Stimulated activated CD4-positive, alpha-beta T cell treated with anti-CD3 and anti-CD28 coated beads, TNF-alpha, amount 100 ng/mL, for 24 hours (primary cell): ENCODE measurements around the gene AADAT.

Experiments
- DNase-seq, 3 experiments: peaks; one replicate each; pipeline ENCODE4 v3.0.0-alpha.2; 2020; ENCODE audit warnings: low read depth in 3 of 3

AADAT gene

DNA sequence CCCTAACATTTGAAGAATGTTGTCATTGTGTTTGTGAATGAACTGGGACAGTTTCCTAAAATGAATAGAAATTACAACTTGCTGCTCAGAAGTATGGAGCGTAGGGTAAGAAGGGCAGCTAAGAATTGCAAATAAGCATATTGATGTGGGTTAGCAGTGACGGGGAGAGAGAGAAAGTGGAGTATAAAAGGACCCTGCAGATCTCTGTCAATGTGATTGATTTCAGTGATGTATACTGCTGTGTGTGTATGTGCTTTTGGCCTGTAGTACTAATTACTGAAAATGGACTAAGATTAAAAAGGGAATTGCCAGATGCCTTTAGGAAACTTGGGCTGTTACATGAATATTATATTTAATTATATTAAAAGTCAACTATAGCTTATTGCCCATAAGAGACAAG lies 55.8 kb downstream of the AADAT start:
- no peak for DNase-seq

DNA sequence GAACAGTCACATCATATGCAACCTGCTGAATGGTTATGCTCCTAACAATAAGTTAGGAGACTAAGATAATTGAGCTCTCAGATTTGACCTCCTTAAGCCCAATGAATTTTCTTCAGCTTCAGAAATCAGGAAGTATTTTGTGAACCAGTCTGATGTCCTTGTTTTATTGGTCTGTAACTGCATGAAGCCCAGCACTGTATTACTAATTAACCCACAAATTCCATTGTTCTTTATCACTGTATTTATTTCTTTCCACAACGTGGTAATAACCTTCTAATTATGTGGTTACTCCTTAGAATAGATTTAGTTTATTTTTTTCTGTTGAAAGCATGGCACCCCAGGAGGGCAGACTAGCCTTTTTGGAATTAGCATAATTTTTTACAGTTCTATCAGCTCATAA lies 59.6 kb downstream of the AADAT start:
- DNase-seq = no peak

DNA sequence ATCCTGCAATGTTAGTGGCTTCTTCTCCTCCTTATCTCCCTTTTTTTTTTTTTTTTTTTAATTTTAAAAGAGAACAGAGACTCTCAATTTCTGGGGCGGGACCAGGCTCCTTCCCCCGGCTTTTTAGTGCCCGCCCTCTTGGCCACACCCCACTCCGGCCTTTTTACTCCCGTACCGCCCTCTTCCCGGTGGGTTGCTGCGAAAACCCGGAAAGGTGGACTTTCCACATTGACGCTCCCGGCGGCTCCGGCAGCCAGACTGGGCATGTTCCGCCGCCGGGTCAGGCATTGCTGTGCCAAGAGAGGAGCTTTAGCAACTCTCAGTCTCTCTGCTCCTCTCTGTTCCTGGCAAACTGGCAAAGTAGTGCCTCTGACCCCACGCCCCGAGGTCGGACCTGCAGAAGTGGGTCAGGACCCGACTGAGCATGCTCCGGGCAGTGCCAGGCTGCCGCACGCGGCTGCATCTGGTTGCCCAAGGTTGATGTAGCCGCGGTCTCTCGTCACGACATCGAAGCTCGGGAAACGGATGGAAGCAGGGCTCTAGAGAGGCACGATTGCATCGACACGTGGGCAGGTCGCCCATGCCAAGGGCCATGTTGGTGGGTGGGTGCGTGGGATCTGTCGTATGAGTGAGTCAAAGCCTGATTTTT lies 62.5 kb downstream of the AADAT start:
- peak; percentile 75 to 91 (median 79) for DNase-seq

DNA sequence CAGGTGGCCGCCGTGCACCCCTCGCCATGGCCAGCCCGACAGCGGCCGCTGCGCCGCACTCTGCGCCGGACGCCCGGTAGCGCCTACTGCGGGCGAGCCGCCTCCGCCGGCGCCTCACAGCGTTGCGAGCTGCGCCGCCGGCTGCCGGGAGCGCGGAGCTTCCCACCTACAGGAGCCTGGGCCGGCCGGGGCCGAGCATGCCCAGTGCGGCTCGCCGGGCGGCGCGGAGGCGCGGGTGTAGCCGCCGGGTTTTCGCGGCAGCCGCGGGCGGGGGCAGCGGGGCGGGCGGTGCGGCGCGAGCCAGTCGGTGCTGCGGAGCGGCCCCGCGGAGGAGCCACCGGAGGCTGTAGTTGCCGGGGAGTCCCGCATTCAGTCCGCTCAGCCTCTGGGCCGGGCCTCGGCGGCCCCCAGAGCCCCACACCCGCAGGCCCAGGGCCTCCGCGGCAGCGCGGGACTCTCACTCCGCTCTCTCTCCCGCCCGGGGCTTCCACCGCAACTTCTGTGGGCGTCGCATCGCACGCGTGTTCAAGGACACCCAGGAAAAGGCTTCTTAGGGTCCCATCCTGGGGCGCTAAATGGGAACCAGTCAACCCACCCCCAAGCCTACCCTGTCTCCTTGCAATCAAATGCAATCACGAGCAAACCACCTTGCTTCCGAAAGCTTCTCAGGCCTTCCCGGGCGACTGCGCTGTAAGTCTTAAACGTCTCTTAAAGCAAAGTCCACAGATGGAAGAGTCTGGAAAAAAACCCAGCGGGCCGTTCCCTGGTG lies 63.3 kb downstream of the AADAT start, which contains the start of gene MFAP3L:
Gene MFAP3L (minus strand): TSS at position 143 of the 769 bp plus-strand sequence. CDS start 20,518 bp downstream, outside the sequence.
- peak; percentile 58 to 79 (median 76) for DNase-seq

DNA sequence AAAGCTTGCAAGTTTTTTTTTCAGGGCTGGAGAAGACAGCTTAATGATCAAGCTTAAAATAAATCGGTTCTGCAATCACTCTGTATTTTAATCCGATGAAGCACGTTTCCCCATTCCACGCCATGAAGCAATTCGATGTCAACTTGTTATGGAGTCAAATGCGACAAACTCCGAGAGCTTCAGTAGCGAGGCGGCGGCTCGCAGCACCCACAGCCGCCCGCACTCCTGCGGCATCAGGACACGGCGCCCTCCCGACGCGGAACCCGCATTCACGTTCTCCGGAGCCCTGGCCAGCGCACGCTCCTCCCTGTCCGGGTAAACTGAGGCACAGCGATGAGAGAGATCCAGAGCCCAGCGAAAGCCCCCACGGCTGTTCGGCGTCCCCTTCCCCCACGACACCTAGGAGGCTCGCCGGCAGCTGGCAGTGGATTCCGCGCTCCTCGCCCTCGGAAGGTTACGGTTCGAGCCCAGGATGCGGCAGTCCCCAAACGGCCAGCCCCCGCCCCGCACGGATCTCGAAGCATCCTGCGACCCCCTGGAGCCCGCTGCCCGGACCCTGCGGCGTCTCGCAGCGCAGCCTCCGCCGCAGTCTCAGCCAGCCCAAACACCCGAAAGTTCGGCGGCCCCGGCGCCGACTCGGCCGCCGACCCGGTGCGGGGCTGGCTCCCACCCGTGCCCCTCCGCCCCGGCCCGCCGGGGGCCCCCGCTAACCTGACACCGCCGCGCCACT lies 64.1 kb downstream of the AADAT start:
- DNase-seq = peak in 1 of 3 experiments; percentile 9

DNA sequence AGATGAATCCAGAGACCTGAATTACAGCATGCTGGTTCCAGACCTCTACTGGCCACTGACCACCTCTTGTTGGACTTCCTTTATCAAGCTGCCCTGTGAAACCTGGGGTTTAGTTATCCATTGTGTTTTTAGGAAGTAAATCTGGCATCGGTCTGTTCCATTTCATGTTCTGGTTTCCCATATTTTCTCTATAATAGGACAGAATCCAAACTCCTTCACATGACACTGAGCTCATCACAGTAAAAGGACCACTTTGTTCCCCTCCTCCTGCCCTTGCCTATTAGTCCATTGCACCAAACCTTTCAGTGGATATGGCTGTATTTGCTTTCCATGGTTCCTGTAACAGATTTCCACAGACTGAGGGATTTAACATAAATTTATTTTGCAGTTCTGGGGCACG lies 67.5 kb downstream of the AADAT start:
- no peak for DNase-seq

DNA sequence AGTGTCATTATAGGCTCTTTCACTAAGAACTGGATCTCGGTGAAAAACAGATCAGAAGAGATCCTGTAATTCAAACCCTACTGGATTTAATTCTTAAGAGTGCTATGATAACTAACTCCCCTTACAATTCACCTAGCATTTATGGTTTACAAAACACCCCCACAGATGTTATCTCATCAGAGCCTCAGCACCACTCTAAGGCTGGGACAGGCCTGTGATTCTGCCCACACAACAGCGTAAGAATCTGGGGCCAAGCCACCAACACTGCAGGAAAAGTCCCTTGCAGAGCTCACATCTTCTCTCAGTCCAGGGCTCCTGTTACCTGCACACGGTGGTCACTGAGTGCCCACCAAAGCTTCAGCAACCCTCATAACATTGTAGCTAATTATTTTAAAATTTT lies 72.5 kb downstream of the AADAT start:
- no peak for DNase-seq

DNA sequence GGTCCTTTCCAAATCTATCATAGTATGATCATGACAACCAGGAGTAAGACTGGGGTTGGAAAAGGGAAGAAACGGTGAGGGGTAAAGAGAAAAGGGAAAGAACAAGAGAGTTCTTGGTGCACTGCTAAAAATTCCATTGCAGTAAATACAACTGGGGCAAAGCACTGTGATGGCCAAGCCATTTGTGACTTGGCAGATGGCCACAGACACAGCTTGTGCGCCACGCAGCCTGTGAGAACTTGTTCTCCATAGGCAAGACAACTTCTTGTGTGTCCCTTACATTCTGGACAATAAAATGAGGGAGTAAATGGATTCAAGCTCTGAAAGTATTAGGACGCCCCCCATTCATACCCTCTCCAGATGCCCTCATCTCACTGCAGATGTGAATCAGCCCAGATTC lies 74.5 kb downstream of the AADAT start:
- no peak for DNase-seq

DNA sequence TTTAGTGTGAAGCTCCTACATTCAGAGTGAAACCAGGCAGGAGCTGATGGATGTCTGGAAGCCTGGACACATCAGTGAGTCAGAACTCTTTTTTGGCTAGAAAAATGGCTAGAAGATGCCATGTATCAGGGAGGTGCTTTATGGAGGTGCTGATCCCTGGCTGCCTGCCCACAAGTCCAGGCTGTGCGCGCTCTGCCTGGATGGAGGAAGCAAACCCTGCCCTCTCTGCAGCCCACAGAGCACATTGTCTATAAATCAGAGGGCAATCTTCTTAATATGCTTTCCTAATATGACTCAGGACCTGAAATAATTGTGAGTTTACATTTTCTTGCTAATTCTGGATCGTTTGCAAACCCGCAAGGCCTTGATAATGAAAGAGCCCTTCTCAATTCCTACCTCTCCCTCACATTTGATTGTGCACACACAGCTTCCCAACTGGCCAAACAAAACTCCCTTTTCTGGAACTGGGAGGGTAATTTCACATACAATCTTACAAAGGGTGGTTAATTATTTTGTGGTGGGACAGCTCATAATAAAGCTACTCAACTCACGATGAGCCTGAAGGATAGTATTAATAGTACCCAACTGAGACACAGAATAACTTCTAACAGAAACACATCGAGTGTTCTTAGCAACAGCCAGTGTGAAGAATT lies 75.3 kb downstream of the AADAT start:
- DNase-seq = no peak

DNA sequence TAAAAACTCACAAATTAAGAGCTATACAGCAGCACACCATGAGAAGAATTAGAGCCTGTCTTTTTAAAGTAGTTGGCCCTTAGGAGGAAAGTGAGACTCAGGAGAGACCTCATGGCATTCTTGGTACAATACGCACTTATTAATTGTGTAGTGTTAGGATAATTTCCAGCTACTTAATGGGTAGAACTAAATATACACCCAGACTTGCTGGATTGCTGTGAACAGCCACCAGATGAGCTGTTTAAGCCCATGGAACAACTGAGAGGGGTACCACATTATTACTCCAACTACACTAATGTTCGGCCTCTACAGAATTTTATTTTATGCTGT lies 77.2 kb downstream of the AADAT start:
- DNase-seq = no peak

DNA sequence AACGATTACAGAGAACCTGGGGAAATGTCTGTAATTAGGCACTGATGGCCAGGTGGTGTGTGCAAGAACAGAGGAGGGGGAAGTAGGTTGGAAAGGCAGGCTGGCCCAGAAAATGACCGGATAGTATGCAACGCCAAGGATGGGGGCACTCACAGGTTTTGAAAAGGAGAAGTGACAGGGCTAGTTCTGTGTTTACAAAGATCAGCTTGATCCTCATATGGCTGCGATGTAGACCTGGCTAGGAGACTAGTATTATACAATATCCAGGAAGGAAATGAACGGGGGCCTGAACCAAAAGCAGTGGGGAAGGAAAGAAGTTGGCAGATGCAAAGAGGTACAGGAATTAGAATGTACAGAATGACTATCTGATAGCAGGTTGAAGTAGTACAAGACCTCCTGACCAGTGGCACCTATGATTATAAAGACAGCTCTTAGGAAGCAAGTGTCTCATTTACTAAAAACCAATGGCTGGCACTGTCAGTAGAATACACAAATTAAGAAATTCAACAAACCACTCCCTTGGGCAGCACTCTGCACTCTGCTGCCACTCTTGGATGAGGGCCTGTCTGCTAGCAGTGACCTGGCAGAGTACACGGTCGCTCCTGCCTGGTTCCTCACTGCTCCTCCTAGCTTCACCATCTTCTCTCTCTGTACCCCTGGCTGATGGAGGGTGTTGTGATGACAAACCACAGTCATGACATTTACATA lies 77.7 kb downstream of the AADAT start:
- no peak for DNase-seq
